Stimulated activated CD4-positive, alpha-beta T cell treated with anti-CD3 and anti-CD28 coated beads, Interleukin-4, amount 100 ng/mL, for 24 hours (primary cell): ENCODE measurements around the gene VSX2.
A peak's percentile ranks its signal among the peaks of the same experiment; 100 is the strongest.

ENCODE experiments used
- DNase-seq: peaks from one replicate; pipeline ENCODE4 v3.0.0-alpha.2; 2020

The VSX2 gene

DNA sequence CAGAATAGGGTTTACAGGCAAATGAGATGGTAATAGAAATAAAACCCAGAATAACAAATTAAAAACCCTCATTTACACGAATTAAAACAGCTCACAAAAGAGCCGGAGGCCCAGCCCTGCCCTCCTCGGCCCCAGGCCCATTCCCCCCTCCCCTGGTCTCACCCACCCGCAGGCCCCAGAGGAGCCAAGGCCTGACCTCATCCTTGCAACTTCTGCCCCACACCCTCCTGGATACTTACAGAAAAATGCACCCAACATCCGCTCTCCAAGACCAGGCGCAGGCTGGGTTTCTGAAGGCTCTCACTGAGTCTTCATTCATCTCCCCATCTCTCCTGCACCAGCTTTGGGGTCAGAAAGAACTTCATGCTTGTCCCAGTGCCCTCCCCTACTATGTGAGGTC, 16.2 kb upstream of the VSX2 start:
- no peak for DNase-seq

DNA sequence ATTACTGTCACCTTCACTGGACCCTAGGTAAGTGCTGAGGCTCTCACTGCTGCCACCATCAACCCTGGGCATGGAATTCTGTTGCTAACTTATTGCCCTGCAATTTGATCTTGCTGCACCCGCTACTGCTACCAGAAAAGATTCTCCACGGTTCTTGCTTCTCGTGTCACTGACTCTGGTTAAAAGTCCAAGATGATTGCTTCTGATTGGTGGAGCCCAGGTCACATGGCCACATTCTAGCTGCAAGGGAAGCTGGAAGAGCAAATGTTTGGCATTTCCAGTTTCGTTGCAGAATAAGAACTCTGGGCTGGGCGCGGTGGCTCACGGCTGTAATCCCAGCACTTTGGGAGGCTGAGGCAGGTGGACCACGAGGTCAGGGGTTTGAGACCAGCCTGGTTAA, 7.5 kb upstream of the VSX2 start:
- DNase-seq = no peak

DNA sequence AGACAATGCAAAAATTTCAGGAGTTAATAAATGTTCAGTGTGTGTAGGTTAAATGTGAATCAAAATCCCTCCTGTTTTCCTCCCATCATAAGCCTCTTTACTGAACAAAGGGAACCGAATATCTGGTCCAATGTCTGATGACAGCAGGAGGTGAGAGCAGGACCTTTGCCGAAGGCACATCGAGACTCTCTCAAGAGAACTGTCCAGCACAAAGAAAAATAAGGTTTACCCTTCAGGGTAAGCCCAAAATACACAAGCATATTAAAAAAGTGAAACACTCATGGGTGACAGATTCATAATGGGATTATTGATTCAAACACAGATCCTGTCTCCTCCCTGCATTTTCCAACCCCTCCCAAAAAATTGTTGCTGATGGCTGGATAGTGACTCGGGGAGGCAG, 4.2 kb upstream of the VSX2 start:
- no peak for DNase-seq

- no peak for DNase-seq
Observed at GRCh38 chr14:74237441-74237840, 1.8 kb upstream of the VSX2 start.

DNA sequence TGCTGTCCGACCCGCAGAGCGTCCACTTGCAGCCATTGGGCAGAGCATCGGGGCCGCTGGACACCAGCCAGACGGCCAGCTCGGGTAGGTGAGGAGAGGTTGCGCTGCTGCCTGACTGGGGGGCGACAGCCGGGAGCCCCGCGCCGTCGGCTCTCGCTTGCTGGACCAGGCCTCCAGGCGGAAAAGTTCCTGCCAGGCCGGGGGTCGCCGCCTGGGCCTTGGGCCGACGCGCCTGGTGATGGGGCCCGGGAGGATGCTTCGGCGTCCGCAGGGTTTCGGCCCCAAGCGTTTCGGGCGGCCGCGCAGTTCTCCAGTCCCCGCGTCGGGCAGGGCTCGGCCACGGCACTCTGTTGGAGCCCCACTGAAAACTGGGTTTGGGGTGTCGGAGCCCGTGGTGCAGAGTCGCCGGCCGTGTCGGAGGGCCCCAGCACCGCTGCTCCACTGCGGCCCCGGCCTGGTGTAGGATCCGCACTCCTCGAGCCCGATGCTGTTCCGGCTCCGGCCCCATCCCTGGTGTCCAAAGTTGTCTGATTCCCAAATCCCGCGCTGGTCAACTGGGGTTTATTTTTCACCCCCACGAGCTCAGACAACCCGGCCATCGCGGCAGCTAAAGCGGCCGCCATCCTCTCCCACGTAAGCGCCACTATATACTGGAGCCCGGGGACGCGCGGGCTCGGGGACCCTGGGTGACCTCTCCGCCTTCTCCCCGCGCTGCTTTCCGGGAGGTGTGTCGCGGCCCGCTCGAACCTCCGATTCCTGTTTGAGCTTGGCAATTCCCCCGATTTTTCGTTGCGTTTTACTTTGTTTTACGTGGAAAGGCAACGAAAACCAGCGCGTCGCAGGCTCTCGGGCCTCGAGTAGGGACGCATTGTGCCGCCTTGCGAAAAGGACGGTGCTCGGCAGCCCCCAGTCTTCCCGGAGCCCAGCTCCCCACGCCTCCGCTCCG, 872 bp downstream of the VSX2 start:
- no peak for DNase-seq

- no peak for DNase-seq
Observed at GRCh38 chr14:74240794-74241651, 1.8 kb downstream of the VSX2 start.

- DNase-seq = no peak
Observed at GRCh38 chr14:74241652-74242017, 2.4 kb downstream of the VSX2 start.

DNA sequence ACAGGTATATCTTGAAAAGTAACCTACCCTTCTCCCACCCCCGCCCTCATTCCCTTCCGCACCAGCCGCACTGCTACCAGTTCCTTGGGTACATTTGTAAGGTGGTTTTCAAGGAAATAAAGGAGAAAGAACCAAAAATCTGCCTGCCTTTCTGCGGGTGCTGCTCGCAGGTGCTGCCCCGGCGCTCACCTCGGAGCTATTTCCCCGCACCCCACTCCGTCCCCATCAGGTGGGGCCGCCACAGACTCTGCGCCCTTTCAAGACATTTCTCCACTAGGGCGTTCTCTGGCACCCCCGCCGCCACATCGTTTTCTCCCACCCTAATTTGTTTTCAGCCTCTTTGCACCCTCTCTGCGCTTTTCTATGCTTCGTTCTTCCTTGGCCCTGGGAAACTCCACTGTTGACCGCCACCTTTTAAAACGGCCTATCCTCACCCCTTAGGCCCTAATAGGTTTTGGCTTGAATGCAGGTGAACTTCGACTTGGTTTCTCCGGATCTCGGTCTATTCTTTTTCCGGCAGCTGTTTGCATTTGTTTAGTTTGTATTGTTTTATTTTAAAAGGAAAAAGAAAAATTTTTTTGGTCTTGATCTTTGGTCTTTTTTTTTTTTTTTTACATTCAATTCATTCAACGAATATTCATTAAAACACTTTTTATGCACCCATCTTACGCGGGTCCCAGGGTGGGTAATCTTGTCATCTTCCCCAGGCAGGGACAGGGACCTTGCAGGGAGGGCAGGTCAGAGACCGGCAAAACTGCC, 3.0 kb downstream of the VSX2 start:
- no peak for DNase-seq

- DNase-seq = no peak
Observed at GRCh38 chr14:74242780-74243042, 3.5 kb downstream of the VSX2 start.

- no peak for DNase-seq
Observed at GRCh38 chr14:74243051-74243450, 3.8 kb downstream of the VSX2 start.

DNA sequence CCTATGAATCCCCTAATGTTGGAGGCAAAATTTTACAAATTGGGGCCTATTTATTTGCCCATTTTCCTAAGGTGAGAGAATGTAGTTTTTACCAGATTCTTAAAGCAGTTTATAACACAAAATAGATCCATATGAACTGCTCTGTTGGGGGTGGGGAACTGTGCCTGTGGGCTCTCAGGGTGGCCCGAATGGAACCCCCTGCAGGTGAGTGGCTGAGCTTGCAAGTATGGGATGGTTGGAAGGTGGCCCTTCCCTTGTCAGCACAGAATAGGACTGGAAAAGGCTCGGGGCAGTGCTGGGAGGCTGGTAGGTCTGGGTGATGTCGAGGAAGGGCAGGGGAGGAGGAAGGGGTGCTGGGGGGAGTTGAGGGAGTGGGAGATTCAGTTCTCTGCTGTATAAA, 4.9 kb downstream of the VSX2 start:
- no peak for DNase-seq

- no peak for DNase-seq
Observed at GRCh38 chr14:74245292-74245691, 6.0 kb downstream of the VSX2 start.

DNA sequence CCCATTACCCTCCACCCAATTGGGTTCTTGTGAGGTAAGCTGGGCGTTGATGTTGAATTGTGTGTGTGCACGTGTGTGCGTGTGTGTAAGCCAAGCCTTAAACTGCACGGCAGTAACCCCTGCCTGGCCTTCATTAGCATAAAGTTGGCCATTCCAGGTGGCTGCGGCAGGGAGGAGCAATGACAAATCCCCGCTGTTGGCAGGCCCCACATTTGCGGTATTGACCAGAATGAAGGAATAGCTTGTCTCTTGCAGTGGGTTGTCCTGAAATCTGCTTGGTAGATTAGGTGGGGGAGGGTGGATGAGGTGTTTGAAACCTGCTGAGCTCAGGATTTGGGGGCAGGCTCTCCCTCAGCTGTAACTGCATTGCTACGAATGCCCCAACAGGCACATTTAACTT, 7.3 kb downstream of the VSX2 start:
- no peak for DNase-seq

DNA sequence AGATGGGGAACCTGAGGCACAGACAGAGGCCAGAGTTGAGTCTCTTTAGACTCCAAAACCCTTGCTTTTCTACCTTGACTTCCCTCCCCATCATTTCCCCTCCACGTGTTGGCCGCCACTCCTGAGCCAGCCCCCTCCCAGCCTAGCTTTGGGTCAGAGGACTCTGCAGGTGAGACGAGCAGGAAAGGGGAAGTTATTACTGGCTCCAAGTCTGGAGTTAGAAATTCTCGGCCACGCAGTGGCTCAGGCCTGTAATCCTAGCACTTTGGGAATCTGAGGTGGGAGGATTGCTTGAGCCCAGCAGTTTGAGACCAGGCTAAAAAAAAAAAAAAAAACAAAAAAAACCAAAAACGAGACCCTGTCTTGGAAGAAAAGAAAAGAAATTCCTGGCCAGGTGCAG, 8.8 kb downstream of the VSX2 start:
- no peak for DNase-seq

DNA sequence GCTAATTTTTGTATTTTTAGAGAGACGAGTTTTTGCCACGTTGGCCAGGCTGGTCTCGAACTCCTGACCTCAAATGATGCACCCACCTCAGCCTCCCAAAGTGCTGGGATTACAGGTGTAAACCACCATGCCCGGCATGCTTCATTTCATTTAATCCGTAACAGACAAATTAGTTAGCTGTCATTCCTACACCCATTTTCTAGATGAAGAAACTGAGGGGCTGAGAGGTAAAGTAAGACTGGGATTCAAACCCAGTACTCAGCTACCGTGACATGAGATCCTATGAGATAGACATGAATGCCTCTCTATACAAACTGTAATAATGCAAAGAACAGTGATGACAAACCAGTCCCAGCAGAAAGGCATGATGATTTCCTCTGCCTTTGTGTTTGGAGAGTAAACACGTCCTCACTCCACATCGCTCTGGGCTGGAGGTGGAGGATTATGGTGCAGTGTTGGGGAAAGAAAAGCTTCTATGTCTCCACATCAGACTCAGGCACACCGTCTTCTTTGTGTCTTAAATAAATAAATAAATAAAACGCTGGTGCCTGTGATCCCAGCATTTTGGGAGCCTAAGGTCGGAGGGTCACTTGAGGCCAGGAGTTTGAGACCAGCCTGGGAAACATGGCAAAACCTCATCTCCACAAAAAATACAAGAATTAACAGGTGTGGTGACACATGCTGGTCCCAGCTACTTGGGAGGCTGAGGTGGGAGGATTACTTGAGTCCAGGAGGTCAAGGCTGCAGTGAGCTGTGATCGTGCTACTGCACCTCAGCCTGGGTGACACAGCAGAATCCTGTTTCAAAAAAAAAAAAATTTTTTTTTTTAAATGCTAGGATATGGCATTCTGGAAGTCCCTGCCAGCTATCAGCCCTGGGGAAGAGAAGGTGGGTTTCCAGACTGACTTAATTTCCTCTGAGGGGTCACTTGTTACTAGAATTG, 10.5 kb downstream of the VSX2 start:
- no peak for DNase-seq

DNA sequence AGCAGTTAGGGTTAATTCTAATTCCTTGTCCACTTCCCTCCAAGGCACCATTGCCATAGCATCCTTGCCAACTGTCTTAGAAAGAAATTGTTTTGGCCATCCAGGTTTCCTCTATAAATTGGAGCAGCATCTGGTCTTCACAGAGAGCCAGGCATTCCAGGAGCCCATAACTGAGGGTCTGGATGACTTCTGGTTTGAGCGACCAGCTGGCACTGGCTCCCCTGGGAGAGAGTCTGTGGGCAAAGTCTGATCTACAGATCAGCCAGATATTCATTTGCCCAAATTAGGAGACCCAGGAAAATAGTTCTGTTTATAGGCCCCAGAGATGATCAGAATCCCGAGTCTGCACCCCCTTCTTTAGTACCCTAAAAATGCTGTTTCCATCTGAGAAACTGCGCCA, 16.0 kb downstream of the VSX2 start:
- no peak for DNase-seq

DNA sequence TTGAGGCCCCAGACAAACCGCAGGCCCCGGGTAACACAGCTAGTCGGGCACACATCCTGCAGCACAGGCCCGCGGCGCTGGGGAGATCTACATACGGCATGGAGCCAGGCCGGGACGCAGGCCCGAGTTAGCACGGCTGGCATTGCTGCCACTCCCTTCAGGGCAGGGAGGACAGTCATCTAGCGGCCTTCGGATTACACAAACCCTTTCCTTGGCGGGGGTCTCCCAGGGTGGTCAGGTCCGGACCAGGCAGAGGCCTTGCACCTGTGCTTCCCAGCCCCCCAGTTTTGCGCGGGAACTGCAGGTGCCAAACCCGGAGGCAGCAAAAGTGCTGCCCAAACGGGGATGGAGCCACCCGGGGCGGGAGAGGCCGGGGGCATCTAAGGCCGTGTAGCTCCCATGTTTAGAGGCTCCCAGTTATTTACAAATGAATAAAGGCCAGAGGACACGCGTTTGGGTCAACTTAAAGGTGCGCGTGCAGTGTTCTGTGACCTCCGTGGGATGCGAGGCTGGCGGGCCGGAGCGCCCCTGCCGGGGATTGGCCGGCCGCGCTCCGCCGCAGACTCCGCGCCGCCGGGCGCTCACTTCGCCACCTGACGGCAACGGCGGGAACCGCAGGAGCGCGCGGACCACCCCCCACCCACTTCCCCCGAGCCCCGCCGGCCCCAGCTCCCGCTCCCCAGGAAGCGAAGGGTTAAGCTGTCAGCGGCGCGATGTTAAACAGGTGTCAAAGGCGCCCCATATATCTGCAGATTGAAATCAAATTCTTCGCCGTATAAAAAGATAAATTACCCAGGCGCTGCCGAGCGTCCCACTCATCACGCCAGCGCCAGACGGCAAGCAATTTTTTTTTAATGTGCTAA, 18.1 kb downstream of the VSX2 start:
- peak; percentile 54 for DNase-seq

DNA sequence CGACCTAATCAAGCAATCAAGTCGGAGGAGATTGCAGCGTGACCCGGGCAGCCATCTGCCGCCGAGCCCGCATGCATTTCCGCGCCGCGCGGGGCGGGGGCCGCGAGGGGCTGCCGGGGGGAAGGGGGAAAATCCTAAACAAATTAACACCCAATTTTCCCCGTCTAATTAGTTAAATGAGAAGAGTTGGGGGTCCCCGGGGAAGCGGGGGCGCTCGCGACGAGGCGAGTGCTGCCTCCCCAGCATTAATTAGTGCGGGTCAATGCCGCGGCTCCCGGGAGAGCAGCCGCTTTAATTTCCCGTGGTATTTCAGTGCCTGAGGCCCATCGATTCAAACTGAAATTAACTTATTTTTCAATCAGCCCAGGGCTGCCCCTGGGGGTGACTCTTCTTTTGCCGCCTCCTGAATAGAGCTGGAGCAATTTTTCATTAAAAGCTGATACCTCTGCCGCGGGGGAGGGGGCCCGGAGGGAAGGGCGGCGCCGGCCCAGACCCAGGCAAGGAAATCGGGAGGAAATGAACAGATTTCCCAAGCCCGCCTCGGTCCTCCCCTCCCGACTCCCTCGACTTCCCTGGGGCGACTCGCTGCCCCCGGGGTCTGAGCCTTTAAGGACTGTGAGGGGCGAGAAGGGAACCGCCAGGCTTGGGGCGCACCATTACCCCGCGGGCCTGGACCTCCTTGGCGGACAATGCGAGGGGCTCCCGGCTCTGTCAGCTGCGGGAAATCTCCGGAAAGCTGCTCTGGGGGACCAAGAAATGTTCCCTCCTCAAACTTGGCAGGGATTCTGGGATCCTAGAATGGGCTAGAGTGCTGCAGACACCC, 18.9 kb downstream of the VSX2 start:
- no peak for DNase-seq

DNA sequence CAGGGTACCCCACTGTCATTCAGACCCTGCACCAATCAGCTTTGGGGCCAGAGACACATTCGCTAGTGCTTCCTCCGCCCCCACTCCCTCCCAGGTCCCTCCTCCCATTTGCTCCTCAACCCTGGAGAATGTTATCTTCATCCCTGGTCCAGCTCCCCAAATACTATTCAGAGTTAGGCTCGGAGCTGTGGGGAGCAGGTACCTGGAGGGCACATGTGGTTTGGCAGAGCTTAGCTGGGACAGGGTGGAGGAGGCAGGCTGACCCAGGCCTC, 19.5 kb downstream of the VSX2 start:
- DNase-seq = no peak

GRCh38 chr14:74259513-74259912, 20.3 kb downstream of the VSX2 start:
- DNase-seq = no peak
